ENCODE results near the gene ZBTB16. TPM values are rescaled to one million over a fixed set of nuclear protein-coding genes. Genes with fewer than 3 reads are reported as not detected.

ZBTB16 gene
- total RNA-seq, 3 donors from 2014 or later (not counting 1 experiment from before 2014, with no cell fraction given): 104 to 224 (median 156) TPM

- Mint-ChIP-seq H3K36me3 (no peaks in the 10 kb centered on the region), H3K4me3 (no peak overlapping the region), H3K27me3 (ENCODE audit: low read depth in 2 of 2) (no peaks in the 10 kb centered on the region), H3K9me3 (no peaks in the 10 kb centered on the region), H3K4me1 (peaks cover 97% of the 10 kb centered on the region in 2 donors), H3K27ac (peak overlapping the region; percentile 85 to 88)
- no peak for TF ChIP-seq CTCF (IDR thresholded peaks at IDR 0.05)
- 84% methylated on average over 4 of the region's 5 CpGs for WGBS (ENCODE audit: insufficient coverage)
- Histone ChIP-seq H3K36me3 (ENCODE audit: control insufficient read depth, insufficient read depth, low read length) (peaks cover 6% of the 10 kb centered on the region), H3K27me3 (ENCODE audit: control insufficient read depth, insufficient read depth, low read length) (no peaks in the 10 kb centered on the region), H3K4me1 (ENCODE audit: control insufficient read depth, insufficient read depth, low read length) (peaks cover 36% of the 10 kb centered on the region), H3K4me3 (ENCODE audit: low read length) (no peak overlapping the region), H3K27ac (ENCODE audit: low read length) (no peak overlapping the region), H3K9me3 (ENCODE audit: control insufficient read depth, insufficient read depth, low read length) (no peaks in the 10 kb centered on the region)
- ATAC-seq: no peak
- no peak for DNase-seq
- intact Hi-C loops (cut with micrococcal nuclease): no loop called here
Measured at GRCh38 chr11:114124601-114125144, 65.2 kb downstream of the ZBTB16 start.

- Histone ChIP-seq H3K4me3 (ENCODE audit: low read length) (no peak overlapping the region), H3K36me3 (ENCODE audit: control insufficient read depth, insufficient read depth, low read length) (peaks cover 6% of the 10 kb centered on the region), H3K27me3 (ENCODE audit: control insufficient read depth, insufficient read depth, low read length) (no peaks in the 10 kb centered on the region), H3K27ac (ENCODE audit: low read length) (no peak overlapping the region), H3K4me1 (ENCODE audit: control insufficient read depth, insufficient read depth, low read length) (peaks cover 36% of the 10 kb centered on the region), H3K9me3 (ENCODE audit: control insufficient read depth, insufficient read depth, low read length) (no peaks in the 10 kb centered on the region)
- peaks cover 97% of the 10 kb centered on the region in 2 donors for H3K4me1 Mint-ChIP-seq
- intact Hi-C loops (cut with micrococcal nuclease): no loop called here
- TF ChIP-seq CTCF (IDR thresholded peaks at IDR 0.05): no peak
- 88% methylated on average over 6 of the region's 7 CpGs for whole genome bisulfite sequencing (ENCODE audit: insufficient coverage)
- peak overlapping the region; percentile 85 to 88 for H3K27ac Mint-ChIP-seq
- H3K36me3 Mint-ChIP-seq: no peaks in the 10 kb centered on the region
- peak overlapping the region; percentile 9 for H3K4me3 Mint-ChIP-seq
- ATAC-seq: no peak
- no peaks in the 10 kb centered on the region for H3K27me3 Mint-ChIP-seq (ENCODE audit: low read depth in 2 of 2)
- H3K9me3 Mint-ChIP-seq: no peaks in the 10 kb centered on the region
- no peak for DNase-seq
Measured at GRCh38 chr11:114125531-114125930, 66.0 kb downstream of the ZBTB16 start.

- WGBS (ENCODE audit: insufficient coverage): 82% methylated on average over 2 of the region's 2 CpGs
- no peaks in the 10 kb centered on the region for H3K27me3 Mint-ChIP-seq (ENCODE audit: low read depth in 2 of 2)
- no peaks in the 10 kb centered on the region for H3K27me3 ChIP-seq (ENCODE audit: control insufficient read depth, insufficient read depth, low read length)
- H3K27ac ChIP-seq (ENCODE audit: low read length): no peak overlapping the region
- H3K4me1 ChIP-seq (ENCODE audit: control insufficient read depth, insufficient read depth, low read length): peaks cover 33% of the 10 kb centered on the region
- H3K9me3 Mint-ChIP-seq: no peaks in the 10 kb centered on the region
- H3K4me1 Mint-ChIP-seq: peaks cover 97% of the 10 kb centered on the region in 2 donors
- no peaks in the 10 kb centered on the region for H3K36me3 Mint-ChIP-seq
- no peak for TF ChIP-seq CTCF (IDR thresholded peaks at IDR 0.05)
- H3K27ac Mint-ChIP-seq: peak overlapping the region; percentile 85 to 88
- ATAC-seq: no peak
- DNase-seq: no peak
- no peak overlapping the region for H3K4me3 ChIP-seq (ENCODE audit: low read length)
- peaks cover 6% of the 10 kb centered on the region for H3K36me3 ChIP-seq (ENCODE audit: control insufficient read depth, insufficient read depth, low read length)
- no peaks in the 10 kb centered on the region for H3K9me3 ChIP-seq (ENCODE audit: control insufficient read depth, insufficient read depth, low read length)
- intact Hi-C loops (cut with micrococcal nuclease): loop anchor here (2.0 kb wide), 1 partner anchor 15 kb away; no protein-coding TSS in a partner anchor
- H3K4me3 Mint-ChIP-seq: no peak overlapping the region
Measured at GRCh38 chr11:114125959-114126358, 66.4 kb downstream of the ZBTB16 start.

- Histone ChIP-seq H3K27ac (ENCODE audit: low read length) (no peak overlapping the region), H3K4me3 (ENCODE audit: low read length) (no peak overlapping the region), H3K36me3 (ENCODE audit: control insufficient read depth, insufficient read depth, low read length) (peaks cover 6% of the 10 kb centered on the region), H3K9me3 (ENCODE audit: control insufficient read depth, insufficient read depth, low read length) (no peaks in the 10 kb centered on the region), H3K4me1 (ENCODE audit: control insufficient read depth, insufficient read depth, low read length) (peaks cover 45% of the 10 kb centered on the region), H3K27me3 (ENCODE audit: control insufficient read depth, insufficient read depth, low read length) (no peaks in the 10 kb centered on the region)
- Mint-ChIP-seq H3K27ac (peak overlapping the region; percentile 85 to 88), H3K36me3 (no peaks in the 10 kb centered on the region), H3K27me3 (ENCODE audit: low read depth in 2 of 2) (no peaks in the 10 kb centered on the region), H3K4me1 (peaks cover 92 to 96% of the 10 kb centered on the region in 2 donors), H3K4me3 (peak overlapping the region; percentile 45), H3K9me3 (no peaks in the 10 kb centered on the region)
- ATAC-seq (no peak), DNase-seq (no peak)
- intact Hi-C loops (cut with micrococcal nuclease): no loop called here
- 88% methylated on average over 5 of the region's 5 CpGs for WGBS (ENCODE audit: insufficient coverage)
- no peak for TF ChIP-seq CTCF (IDR thresholded peaks at IDR 0.05)
Measured at GRCh38 chr11:114128399-114128798, 68.9 kb downstream of the ZBTB16 start.

Data from natural killer cell (primary cell).